Endothelial cell of umbilical vein (primary cell): ENCODE results near the gene RNASE8. TPM values are rescaled to one million over a fixed set of nuclear protein-coding genes. Genes with fewer than 3 reads are reported as not detected.

ENCODE experiments used
- BruUV-seq: library from RNA; stranded (reverse); fragments of 400-500 nt; replicated peaks from 2 replicates; lab custom pipeline; 2021; lab: Mats Ljungman, UMichigan
- CTCF ChIA-PET: fragments of 300-600, 350-600 bp; sonication (Branson Sonifier 250); formaldehyde crosslinking; loops from one replicate; lab custom pipeline; 2021; ENCODE audit warnings: antibody characterized with exemption, inconsistent platforms; lab: Charles Lee
- POLR2A ChIA-PET: fragments of 300-600, 350-600 bp; sonication (Branson Sonifier 250); formaldehyde crosslinking; loops from one replicate; lab custom pipeline; 2021; ENCODE audit warnings: antibody characterized with exemption, inconsistent platforms; lab: Charles Lee
- DNase-seq: peaks from one replicate; pipeline ENCODE4 v3.0.0-alpha.2; 2011; ENCODE audit warnings: low read depth, low spot score
- FAIRE-seq: peaks from 2 replicates; lab custom pipeline; 2011; peaks lifted over from hg19 to GRCh38; lab: Jason Lieb, UNC
- H2AFZ ChIP-seq: 2 replicates; pipeline ENCODE4 v1.6.0; 2012; ENCODE audit warnings: low read depth, low read length, control low read depth, inconsistent platforms
- H3K27ac ChIP-seq: 2 replicates; pipeline ENCODE4 v1.5.1; 2011; ENCODE audit warnings: low read depth, mild to moderate bottlenecking, control low read depth, low read length, moderate library complexity; ENCODE audit not compliant: insufficient read depth
- H3K27me3 ChIP-seq, 2 experiments: 2 replicates each; pipeline versions ENCODE4 v1.6.0 to v1.6.1; 2011; ENCODE audit warnings: low read length in 2 of 2, mixed read lengths in 1 of 2; ENCODE audit not compliant: control insufficient read depth in 2 of 2, insufficient read depth in 2 of 2
- H3K36me3 ChIP-seq, 2 experiments: 2 replicates in 1 of 2; 3 replicates in 1 of 2; pipeline ENCODE4 v1.5.1; 2011; ENCODE audit warnings: low read length in 2 of 2, mild to moderate bottlenecking in 1 of 2, moderate library complexity in 1 of 2; ENCODE audit not compliant: control insufficient read depth in 2 of 2, insufficient read depth in 2 of 2; ENCODE audit errors: extremely low read depth in 1 of 2
- H3K4me1 ChIP-seq: 3 replicates; pipeline ENCODE4 v1.5.1; 2011; ENCODE audit warnings: mild to moderate bottlenecking, low read length; ENCODE audit not compliant: control insufficient read depth, insufficient read depth; ENCODE audit errors: extremely low read depth
- H3K4me2 ChIP-seq: 2 replicates; pipeline ENCODE4 v1.6.1; 2011; ENCODE audit warnings: low read length, control low read depth, mixed read lengths; ENCODE audit not compliant: insufficient read depth
- H3K4me3 ChIP-seq, 3 experiments: fragments of 200-600 bp in 1 of 3; sonication (generic), shearing (Covaris generic) in 1 of 3; replicated peaks in 1 of 3; 2 replicates each; pipeline ENCODE4 v1.5.1; 2011 to 2016; ENCODE audit warnings: control low read depth in 3 of 3, low read length in 3 of 3, mild to moderate bottlenecking in 2 of 3, inconsistent platforms in 1 of 3, low read depth in 1 of 3, moderate library complexity in 1 of 3; ENCODE audit not compliant: insufficient read depth in 1 of 3
- H3K79me2 ChIP-seq: 2 replicates; pipeline ENCODE4 v1.6.0; 2012; ENCODE audit warnings: low read length, inconsistent platforms; ENCODE audit not compliant: control insufficient read depth, insufficient read depth
- H3K9ac ChIP-seq: replicated peaks from 2 replicates; pipeline ENCODE3; 2011; ENCODE audit warnings: low read length, control low read depth; ENCODE audit not compliant: insufficient read depth; ENCODE audit errors: extremely low read depth
- H3K9me1 ChIP-seq: replicated peaks from 3 replicates; pipeline ENCODE4 v1.6.0; 2011; ENCODE audit warnings: mild to moderate bottlenecking, low read length; ENCODE audit not compliant: control insufficient read depth, insufficient read depth; ENCODE audit errors: extremely low read depth
- H3K9me3 ChIP-seq: replicated peaks from 2 replicates; pipeline ENCODE4 v1.5.1; 2012; ENCODE audit warnings: low read length, inconsistent platforms; ENCODE audit not compliant: control insufficient read depth, insufficient read depth
- H4K20me1 ChIP-seq: replicated peaks from 2 replicates; pipeline ENCODE3; 2011; ENCODE audit warnings: mild to moderate bottlenecking, low read length; ENCODE audit not compliant: control insufficient read depth, insufficient read depth; ENCODE audit errors: extremely low read depth
- EZH2 ChIP-seq: IDR thresholded peaks from 2 replicates; pipeline ENCODE4 v1.6.1; 2012; ENCODE audit warnings: borderline replicate concordance, low read depth, mild to moderate bottlenecking, moderate library complexity, low read length, inconsistent platforms; ENCODE audit not compliant: severe bottlenecking
- FOS ChIP-seq: IDR thresholded peaks from 2 replicates; pipeline ENCODE4 v1.6.1; 2011; ENCODE audit warnings: mild to moderate bottlenecking, low read length, moderate library complexity, borderline replicate concordance; ENCODE audit not compliant: insufficient read depth
- GATA2 ChIP-seq: IDR thresholded peaks from 2 replicates; pipeline ENCODE4 v1.7.0; 2011; ENCODE audit warnings: low read depth, mild to moderate bottlenecking, moderate library complexity, mixed read lengths, low read length; ENCODE audit not compliant: insufficient read length, insufficient read depth
- JUN ChIP-seq: IDR thresholded peaks from 2 replicates; pipeline ENCODE4 v1.6.1; 2011; ENCODE audit warnings: borderline replicate concordance, low read depth; ENCODE audit not compliant: insufficient read length, insufficient read depth
- MYC ChIP-seq: IDR thresholded peaks from one replicate; pipeline ENCODE4 v1.6.1; 2011; ENCODE audit warnings: mild to moderate bottlenecking, low read depth, low read length
- POLR2A ChIP-seq: IDR thresholded peaks from 2 replicates; pipeline ENCODE4 v1.6.1; 2012; ENCODE audit warnings: low read depth, mild to moderate bottlenecking, control low read depth, low read length
- POLR2AphosphoS5 ChIP-seq: IDR thresholded peaks from 2 replicates; pipeline ENCODE4 v1.6.1; 2012; ENCODE audit warnings: low read depth, mild to moderate bottlenecking, control low read depth, low read length, moderate library complexity; ENCODE audit not compliant: insufficient read depth
- dilution Hi-C: fragments of 300-500 bp; cut with MboI; formaldehyde crosslinking; loops from one replicate; pipeline ENCODE4 v1.15.0; 2019; ENCODE audit warnings: low sequenced_read_pairs; ENCODE audit not compliant: extremely low pct_ligation_motif_present
- intact Hi-C: fragments of 100-400 bp; cut with micrococcal nuclease; formaldehyde crosslinking; loops from one replicate; pipeline ENCODE4 v1.10.0; 2022
- polyA plus RNA-seq, 4 experiments: library from polyadenylated mRNA; depleted of rRNA in 3 of 4; stranded (reverse) in 3 of 4; unstranded in 1 of 4; fragments of >200 nt; gene quantifications; 2 replicates each; pipeline versions ENCODE4 v1.2.1 to v1.2.3, GENCODE V29; 2011 to 2012; ENCODE audit warnings: missing spikeins in 1 of 4
- total RNA-seq: library from RNA; stranded (reverse); gene quantifications from 2 replicates; pipeline ENCODE4 v1.2.3, GENCODE V29; 2021
- TF ChIP-seq, protein P1 (sequence below), 2 donors: IDR thresholded peaks; 1 replicate in 1 of 2; 2 replicates in 1 of 2; pipeline ENCODE4 v1.5.1; 2011; ENCODE audit warnings: low read length in 2 of 2, mild to moderate bottlenecking in 2 of 2, moderate library complexity in 2 of 2, control low read depth in 1 of 2, inconsistent platforms in 1 of 2, low read depth in 1 of 2; ENCODE audit not compliant: insufficient read depth in 1 of 2; ENCODE audit errors: extremely low read depth in 1 of 2
- TF ChIP-seq, protein P2 (sequence below): IDR thresholded peaks from 2 replicates; pipeline ENCODE4 v1.6.1; 2011; ENCODE audit not compliant: insufficient read depth, insufficient read length

The RNASE8 gene
- total and polyA plus RNA-seq, 2 donors (not counting 3 experiments of a cell fraction or from before 2014, with no cell fraction given): not detected

DNA sequence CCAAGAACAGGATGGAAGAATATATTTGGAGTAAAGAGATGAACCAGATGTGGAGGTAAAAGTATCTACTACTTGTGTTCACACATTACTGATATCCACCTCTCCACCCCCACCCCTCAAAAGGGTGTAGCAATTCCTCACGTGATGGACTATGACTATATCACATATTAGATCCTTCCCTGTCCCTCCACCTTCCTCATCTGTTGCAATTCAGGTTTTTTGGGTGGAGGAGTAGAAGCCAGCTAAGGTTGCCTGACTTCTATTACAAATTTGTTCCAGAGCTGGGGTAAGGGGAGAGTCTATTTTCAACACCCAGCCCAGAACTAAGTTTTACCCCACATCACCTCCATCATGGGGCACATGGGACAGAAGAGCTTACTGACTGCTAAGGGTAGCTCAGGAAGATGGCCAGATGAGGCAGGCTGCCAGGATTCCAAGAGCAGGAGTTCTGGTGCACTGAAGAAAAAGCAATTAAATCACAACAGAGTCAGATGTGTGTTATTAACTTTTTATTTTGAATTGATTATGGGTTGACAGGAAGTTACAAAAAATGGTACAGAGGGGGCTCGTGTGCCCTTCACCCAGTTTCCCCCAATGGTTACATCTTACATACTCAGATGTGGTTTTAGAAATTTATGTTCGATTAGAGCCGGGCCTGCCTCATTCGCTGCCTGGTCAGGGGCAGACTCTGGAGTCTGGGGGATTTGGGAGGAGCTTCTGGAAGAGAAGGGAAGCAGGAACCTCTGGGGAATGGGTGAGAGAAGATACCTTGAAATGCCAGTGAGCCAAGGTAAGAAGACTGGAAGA lies 25.1 kb upstream of the RNASE8 start:
- Histone ChIP-seq H3K27me3 (peaks cover 20 to 26% of the 10 kb centered on the region in 2 experiments), H3K9me1 (no peaks in the 10 kb centered on the region), H2AFZ (no peak overlapping the region), H3K9me3 (no peaks in the 10 kb centered on the region), H3K4me1 (no peaks in the 10 kb centered on the region), H4K20me1 (no peaks in the 10 kb centered on the region), H3K79me2 (no peaks in the 10 kb centered on the region), H3K9ac (no peak overlapping the region), H3K4me3 (no peak overlapping the region), H3K4me2 (no peak overlapping the region), H3K36me3 (no peaks in the 10 kb centered on the region), H3K27ac (no peak overlapping the region)
- intact Hi-C loops: no loop called here
- TF ChIP-seq FOS (no peak), EZH2 (no peak), GATA2 (no peak), POLR2AphosphoS5 (no peak), JUN (no peak), MYC (no peak), POLR2A (no peak)
- TF ChIP-seq, protein P1, sequence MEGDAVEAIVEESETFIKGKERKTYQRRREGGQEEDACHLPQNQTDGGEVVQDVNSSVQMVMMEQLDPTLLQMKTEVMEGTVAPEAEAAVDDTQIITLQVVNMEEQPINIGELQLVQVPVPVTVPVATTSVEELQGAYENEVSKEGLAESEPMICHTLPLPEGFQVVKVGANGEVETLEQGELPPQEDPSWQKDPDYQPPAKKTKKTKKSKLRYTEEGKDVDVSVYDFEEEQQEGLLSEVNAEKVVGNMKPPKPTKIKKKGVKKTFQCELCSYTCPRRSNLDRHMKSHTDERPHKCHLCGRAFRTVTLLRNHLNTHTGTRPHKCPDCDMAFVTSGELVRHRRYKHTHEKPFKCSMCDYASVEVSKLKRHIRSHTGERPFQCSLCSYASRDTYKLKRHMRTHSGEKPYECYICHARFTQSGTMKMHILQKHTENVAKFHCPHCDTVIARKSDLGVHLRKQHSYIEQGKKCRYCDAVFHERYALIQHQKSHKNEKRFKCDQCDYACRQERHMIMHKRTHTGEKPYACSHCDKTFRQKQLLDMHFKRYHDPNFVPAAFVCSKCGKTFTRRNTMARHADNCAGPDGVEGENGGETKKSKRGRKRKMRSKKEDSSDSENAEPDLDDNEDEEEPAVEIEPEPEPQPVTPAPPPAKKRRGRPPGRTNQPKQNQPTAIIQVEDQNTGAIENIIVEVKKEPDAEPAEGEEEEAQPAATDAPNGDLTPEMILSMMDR (IDR thresholded peaks at IDR 0.05; ENCODE audit: extremely low read depth in 1 of 2, insufficient read depth in 1 of 2, low read depth in 1 of 2, low read length in 2 of 2): no peak
- TF ChIP-seq, protein P2, sequence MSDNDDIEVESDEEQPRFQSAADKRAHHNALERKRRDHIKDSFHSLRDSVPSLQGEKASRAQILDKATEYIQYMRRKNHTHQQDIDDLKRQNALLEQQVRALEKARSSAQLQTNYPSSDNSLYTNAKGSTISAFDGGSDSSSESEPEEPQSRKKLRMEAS: no peak
- DNase-seq (no peak), FAIRE-seq (no peak)
- no TSS peak for BruUV-seq
- dilution Hi-C loops: no loop called here
- ChIA-PET CTCF (interaction anchor here (1.2 to 10.1 kb wide), 6 partner anchors 7 to 60 kb away, joined by 3 to 86 read pairs (median 4); no protein-coding TSS in a partner anchor), POLR2A (no interaction called here)
